C4-2B (cell line): Measurements from ENCODE around the gene CATSPER1.

Experiments
- H3K27ac ChIP-seq: fragments of 450-650 bp; 2 replicates; pipeline ENCODE4 v1.5.1; 2017
- ZFX ChIP-seq: fragments of 450-650 bp; IDR thresholded peaks from 2 replicates; pipeline ENCODE4 v1.6.1; 2017
- TF ChIP-seq, protein P1 (sequence below): fragments of 450-650 bp; conservative IDR thresholded peaks from 2 replicates; pipeline ENCODE4 v1.5.1; 2017; ENCODE audit warnings: mild to moderate bottlenecking

Gene CATSPER1

DNA sequence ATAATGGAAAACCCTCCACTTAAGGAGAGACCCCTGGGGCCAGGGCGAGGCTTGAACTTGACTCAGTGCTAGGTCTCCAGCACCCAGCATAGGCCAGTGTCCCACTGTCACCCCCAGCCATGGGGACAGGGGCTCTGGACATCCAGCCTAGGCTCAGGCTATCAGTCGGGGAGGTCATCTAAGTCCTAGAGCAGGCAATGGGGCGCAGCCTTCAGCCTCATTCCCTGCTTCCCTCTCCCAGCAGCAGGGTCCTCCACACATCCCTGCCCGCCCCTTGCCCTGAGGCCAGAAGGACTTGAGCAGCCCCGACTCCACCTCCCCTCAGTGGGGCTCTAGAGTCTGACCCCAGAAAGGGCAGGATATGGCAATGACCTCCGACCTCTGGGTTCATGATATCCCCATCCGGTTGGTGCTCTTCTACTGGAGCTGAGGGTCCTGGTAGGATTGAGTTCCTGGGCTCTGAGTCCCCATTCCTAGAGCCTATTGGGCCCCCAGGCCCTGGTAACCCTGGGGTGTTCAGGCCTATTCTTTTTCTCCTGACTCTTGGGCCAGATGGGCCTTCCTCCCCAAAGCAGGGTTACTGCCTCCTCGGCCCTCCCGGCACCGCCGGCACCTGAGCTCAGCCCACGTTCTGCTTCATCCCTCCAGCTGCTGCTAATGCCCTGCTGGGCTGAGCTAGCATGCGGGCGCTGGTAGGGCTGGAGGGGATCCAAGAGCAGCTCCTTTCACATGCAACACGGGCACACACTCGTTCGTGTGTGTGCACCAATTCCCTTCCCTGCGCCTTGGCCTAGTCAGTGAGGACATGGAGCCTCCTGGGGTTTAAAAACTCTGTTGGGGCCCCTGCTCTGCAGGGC, 10.1 kb downstream of the CATSPER1 start:
- H3K27ac ChIP-seq, result no peak overlapping the region

DNA sequence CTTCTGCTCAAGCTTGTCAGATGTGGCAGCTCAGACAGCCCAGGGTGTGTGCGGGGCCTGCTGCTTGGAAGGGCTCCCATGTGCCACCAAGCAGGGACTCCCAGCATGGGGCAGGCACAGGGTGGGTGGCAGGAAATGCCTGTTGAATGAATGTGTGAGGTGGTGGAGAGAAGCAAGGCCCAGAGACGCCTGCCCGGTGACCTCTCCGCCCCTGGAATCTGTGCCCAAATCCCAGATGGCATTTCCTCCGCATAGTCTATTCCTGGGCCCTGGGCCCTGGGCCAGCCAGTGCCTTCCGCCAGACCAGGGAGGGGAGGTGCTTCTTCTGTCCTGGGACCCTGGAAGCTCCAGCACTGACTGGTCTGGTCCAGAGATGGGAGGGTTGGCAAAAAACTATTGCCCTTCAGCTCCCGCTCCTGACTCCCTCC, 10.8 kb downstream of the CATSPER1 start:
- TF ChIP-seq, protein P1, sequence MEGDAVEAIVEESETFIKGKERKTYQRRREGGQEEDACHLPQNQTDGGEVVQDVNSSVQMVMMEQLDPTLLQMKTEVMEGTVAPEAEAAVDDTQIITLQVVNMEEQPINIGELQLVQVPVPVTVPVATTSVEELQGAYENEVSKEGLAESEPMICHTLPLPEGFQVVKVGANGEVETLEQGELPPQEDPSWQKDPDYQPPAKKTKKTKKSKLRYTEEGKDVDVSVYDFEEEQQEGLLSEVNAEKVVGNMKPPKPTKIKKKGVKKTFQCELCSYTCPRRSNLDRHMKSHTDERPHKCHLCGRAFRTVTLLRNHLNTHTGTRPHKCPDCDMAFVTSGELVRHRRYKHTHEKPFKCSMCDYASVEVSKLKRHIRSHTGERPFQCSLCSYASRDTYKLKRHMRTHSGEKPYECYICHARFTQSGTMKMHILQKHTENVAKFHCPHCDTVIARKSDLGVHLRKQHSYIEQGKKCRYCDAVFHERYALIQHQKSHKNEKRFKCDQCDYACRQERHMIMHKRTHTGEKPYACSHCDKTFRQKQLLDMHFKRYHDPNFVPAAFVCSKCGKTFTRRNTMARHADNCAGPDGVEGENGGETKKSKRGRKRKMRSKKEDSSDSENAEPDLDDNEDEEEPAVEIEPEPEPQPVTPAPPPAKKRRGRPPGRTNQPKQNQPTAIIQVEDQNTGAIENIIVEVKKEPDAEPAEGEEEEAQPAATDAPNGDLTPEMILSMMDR, result no peak
- TF ChIP-seq ZFX, result no peak
- H3K27ac ChIP-seq, result no peak overlapping the region

More for the DNA sequence above, 10.1 kb downstream of the CATSPER1 start:
- no peak for TF ChIP-seq ZFX
- TF ChIP-seq, protein P1, result no peak

DNA sequence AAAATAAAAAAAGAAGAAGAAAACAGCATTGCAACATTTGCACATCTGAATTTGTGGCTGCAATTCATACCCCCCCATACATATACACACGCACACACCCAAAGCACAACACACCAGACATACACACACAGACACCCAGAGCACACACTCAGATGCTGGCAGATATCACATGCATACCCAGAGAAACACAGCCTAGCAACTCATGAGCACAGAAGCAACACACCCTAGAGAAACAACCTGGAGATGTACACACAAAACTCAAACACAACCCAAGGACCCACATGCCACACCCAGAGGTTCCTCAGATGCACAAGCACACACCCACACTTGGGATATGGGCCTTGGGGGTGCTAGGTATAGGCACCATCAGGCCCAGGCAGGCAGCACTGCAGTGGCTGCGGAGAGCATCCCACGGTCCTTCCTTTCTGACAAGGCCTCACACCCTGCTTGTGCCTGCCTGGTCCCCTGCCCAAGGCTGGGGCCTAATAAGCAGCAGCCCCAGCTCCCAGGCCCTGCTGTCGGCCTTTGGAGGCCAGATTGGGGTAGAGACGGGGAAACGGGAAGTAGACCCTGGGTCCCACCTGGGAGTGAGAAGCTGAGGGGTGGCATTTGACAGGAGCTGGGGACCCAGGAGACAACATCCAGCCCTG, 11.3 kb downstream of the CATSPER1 start:
- H3K27ac ChIP-seq, result no peak overlapping the region
- no peak for TF ChIP-seq ZFX
- TF ChIP-seq, protein P1, result no peak

DNA sequence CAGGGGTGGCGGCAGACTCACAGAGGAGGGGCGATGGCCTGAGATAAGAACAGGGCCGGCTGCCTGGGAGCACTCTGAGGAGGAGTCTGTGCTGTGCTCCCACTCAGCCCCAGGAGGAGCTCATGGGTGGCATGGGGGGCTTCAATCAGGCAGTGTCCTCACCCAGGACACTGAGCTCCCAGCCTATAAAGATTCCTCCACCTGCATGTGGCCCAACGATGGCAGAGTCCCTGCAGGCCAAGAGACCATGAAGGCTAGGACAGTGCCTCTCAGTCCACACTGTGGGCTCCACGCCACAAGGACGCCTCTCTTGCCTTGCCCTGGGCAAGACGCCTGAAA, 12.5 kb downstream of the CATSPER1 start:
- no peak overlapping the region for H3K27ac ChIP-seq

DNA sequence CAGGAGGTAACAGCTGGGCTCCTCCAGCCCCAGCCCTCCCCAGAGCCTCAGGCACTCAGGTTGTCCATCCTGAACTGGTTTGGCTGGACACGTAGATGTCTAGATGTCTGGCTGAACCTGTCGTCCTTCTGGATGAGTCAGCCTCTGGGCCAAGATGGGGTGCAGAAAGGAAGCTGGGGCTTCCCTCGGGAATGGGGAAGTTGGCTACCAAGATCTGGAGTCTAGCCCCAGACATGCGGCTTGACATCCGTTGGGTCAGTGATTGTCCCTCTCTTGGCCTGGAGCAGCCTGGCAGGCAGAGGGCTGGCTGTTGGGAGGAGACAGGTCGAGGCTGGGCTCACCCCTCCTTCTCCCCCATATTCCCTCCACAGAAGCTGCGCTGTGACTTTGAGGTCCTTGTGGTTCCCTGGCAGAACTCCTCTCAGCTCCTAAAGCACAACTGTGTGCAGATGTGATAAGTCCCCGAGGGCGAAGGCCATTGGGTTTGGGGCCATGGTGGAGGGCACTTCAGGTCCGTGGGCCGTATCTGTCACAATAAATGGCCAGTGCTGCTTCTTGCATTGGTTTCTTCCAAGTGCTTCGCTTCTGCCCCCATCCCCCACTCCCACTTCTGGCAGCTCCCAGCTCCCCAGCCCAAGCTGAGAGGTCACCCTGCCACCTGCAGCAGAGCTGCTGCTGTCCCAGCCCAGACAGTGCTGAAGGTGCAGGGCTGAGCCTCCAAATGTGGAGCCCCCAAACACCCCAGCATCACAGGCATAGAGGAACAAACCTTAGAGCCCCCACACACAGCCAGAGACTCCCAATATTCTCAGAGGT, 13.1 kb downstream of the CATSPER1 start:
- no peak overlapping the region for H3K27ac ChIP-seq
- TF ChIP-seq, protein P1, result no peak
- no peak for TF ChIP-seq ZFX

More for the DNA sequence above, 12.5 kb downstream of the CATSPER1 start:
- TF ChIP-seq, protein P1, result no peak
- TF ChIP-seq ZFX, result no peak

DNA sequence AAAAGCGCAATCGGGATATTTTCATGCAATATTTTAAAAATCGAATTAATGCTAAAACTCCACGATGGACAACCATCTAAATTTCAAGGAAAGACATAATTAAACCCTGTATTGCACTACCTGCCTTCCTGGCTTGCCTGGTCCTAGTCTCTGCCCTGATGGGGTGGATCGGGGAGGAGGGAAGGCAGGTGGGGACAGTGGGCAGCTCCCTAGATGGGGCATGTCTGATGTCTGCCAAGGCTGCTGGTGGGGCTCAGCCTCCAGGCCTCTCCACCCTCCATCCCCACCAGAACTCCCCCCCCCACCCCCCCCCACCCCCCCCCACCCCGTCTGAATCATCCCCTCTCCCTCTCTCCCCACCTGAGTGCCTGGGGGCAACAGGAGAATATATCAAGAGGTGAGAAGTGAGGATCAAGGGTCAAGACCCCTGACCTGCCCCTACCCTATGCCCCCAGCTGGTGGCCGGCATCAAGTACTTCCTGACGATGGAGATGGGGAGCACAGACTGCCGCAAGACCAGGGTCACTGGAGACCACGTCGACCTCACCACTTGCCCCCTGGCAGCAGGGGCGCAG, 13.8 kb downstream of the CATSPER1 start:
- TF ChIP-seq ZFX, result no peak

DNA sequence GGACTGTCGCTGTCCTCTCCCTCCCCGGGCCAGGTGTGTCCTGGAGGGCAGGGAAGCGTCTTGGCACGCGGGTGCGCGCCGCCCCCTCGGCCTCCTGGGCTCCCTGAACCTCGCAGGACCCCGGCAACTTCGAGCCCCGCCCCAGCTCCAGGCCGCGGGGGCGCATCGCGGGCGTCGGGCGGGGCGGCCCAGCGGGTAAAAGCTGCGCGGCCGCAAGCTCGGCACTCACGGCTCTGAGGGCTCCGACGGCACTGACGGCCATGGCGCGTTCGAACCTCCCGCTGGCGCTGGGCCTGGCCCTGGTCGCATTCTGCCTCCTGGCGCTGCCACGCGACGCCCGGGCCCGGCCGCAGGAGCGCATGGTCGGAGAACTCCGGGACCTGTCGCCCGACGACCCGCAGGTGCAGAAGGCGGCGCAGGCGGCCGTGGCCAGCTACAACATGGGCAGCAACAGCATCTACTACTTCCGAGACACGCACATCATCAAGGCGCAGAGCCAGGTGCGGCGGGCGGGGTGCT, 14.4 kb downstream of the CATSPER1 start, which contains the start of gene CST6:
TSS of gene CST6 (plus strand) at position 224 of the 519 bp plus-strand sequence. CDS start at position 261, 37 bp downstream.
- TF ChIP-seq, protein P1, result no peak
- TF ChIP-seq ZFX, result no peak
- no peak within 1 kb of the TSS for H3K27ac ChIP-seq

More for the DNA sequence above, 13.8 kb downstream of the CATSPER1 start:
- H3K27ac ChIP-seq, result no peak overlapping the region
